GM19438 (cell line): ENCODE measurements around the gene RNF168.
A peak's percentile ranks its signal among the peaks of the same experiment; 100 is the strongest.
"Not testable (repeated sequence)": the region's sequence is repeated elsewhere in the genome, so short reads cannot be mapped to it uniquely, and the experiment has no call there.

Experiments used
- ATAC-seq: cut with Tn5 transposase; IDR thresholded peaks from one replicate; pipeline ENCODE4 v1.9.1; 2021; ENCODE audit warnings: low read depth; ENCODE audit not compliant: unreplicated experiment

The RNF168 gene, protein sequence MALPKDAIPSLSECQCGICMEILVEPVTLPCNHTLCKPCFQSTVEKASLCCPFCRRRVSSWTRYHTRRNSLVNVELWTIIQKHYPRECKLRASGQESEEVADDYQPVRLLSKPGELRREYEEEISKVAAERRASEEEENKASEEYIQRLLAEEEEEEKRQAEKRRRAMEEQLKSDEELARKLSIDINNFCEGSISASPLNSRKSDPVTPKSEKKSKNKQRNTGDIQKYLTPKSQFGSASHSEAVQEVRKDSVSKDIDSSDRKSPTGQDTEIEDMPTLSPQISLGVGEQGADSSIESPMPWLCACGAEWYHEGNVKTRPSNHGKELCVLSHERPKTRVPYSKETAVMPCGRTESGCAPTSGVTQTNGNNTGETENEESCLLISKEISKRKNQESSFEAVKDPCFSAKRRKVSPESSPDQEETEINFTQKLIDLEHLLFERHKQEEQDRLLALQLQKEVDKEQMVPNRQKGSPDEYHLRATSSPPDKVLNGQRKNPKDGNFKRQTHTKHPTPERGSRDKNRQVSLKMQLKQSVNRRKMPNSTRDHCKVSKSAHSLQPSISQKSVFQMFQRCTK

DNA sequence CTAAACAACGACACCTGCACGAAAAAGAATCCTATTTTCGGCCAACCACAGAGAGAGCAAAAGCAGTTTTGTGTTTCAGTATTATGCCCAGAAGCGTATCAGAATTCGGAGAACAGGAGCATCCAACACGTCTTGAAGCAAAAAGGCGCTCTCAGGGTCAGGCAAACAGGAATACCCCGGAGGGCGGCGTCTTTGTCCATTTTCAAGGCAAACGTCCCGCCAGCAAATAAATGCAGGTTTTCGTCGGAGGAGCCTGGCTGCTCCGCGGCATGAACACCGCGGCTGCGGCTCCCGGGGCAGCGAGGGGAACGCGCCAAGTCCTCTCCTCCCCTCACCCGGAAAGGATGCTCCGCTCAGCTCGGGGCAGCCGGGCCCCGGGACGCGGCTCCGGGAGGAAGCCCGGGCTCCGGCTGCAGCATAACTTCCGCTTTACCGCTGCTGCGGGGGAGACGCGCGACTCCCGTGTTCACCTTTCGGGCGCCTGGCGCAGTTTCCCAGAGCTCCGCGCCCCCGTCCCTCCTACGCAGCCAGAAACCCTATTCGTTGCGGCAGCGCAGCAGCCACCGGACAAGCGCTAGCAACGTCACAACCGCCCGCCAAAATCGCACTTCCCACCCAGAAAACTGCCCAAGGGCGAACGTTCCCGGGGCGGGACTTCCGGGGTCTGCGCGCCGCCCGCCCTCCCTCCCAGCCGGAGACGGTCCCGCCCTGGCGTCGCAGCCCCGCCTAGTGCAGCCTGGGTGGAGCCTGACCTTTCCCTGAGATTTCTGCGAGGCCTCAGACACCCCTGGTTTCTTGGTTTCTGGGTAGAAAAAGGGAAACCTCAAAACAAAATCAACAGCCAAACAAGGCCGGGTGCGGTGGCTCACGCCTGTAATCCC lies at the start of gene RNF168:
RNF168 (minus strand) TSS at position 573 of the 881 bp plus-strand sequence. CDS start 595 bp downstream, outside the sequence.
- ATAC-seq, result peak; percentile 83

DNA sequence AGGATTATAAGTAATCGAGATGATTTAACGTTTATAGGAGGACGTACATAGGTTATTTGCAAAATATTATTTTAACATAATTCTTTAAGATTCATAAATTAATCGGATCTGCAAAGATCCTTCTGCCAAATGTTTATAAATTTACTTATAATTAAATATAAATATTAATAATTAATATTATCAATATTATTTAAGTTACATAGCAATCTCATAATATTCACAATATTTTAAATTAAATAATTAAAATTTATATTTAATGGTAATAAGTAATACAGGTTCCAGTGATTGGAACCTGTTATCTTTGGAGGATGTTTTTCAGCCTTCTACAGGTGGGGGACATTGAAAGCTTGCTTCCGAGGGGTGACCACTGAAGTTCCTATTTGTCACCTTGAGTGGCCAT lies 48.7 kb upstream of the RNF168 start:
- ATAC-seq, result no peak

DNA sequence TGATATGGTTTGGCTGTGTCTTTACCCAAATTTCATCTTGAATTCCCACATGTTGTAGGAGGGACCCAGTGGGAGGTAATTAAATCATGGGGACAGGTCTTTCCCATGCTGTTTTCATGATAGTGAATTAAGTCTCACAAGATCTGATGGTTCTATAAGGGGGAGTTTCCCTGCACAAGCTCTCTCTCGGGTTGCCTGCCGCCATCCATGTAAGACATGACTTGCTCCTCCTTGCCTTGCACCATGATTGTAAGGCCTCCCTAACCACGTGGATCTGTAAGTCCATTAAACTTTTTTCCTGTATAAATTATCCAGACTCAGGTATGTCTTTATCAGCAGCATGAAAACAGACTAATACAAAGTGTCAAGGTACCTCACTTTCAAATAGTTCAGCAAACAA lies 46.6 kb upstream of the RNF168 start:
- ATAC-seq, result not testable (repeated sequence)

DNA sequence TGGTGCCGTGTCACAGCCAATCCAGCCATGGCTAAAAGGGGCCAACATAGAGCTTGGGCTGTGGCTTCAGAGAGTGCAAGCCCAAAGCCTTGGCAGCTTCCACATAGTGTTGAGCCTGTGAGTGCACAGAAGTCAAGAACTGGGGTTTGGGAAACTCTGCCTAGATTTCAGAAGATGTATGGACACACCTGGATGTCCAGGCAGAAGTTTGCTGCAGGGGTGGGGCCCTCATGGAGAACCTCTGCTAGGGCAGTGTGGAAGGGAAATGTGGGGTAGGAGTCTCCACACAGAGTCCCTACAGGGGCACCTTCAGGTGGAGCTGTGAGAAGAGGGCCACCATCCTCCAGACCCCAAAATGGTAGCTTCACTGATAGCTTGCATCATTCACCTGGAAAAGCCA lies 45.7 kb upstream of the RNF168 start:
- ATAC-seq, result not testable (repeated sequence)

DNA sequence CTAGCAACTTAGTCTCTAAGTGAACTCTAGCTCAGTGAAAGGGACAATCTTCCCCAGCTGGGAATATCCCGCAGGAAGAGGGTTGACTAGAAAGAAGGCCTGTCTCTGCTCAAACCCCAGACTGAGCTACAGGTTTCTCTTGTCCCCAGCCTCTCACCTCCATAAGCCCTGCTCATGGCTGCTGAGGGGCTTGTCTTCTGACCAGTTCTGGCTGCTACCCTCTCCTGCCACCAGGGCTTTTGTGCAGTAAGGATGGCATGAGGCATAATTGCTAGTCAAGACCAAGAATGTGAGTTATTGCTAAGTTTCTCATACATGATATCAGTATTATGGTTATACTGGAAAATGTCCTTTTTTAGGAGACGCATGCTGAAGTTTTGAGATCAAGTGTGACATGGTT lies 43.5 kb upstream of the RNF168 start:
- no peak for ATAC-seq

DNA sequence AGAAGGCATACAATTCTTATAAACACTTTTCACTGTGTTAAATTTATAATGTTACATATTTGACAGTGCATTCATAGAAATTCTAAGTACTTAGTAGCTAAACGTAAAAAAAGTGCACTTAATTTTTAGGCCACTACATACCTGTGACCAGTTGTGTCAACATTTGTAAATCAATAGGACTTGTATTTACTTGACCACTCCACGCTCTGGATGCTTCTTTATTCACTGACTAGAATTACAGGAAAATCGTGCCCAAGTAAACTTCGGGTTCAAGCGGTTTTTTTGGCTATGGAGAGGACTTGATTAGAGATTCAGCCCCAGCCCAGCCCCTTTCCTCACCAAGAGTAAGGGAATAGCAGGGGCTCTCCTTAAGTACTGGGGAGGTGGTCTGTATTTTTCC lies 43.0 kb upstream of the RNF168 start:
- no peak for ATAC-seq

DNA sequence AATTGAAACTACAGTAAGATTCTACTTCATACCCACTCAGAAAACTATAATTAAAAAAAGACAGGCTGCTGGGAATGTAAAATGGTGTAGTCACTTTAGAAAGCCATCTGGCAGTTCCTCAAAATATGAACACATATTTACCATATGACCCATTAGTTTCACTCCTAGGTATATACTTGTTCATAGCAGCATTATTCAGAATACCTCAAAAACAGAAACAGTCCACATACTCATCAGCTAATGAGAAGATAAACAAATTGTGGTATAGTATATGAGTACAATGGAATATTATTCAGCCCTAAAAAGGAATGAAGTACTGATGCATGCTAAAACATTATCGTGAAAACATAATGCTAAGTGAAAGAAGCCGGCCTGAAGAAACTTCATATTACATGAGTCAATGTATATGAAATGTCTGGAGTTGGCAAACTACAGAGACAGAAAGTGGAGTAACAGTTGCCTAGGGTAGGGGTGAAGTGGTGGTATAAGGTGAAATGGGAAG lies 41.0 kb upstream of the RNF168 start:
- no peak for ATAC-seq

DNA sequence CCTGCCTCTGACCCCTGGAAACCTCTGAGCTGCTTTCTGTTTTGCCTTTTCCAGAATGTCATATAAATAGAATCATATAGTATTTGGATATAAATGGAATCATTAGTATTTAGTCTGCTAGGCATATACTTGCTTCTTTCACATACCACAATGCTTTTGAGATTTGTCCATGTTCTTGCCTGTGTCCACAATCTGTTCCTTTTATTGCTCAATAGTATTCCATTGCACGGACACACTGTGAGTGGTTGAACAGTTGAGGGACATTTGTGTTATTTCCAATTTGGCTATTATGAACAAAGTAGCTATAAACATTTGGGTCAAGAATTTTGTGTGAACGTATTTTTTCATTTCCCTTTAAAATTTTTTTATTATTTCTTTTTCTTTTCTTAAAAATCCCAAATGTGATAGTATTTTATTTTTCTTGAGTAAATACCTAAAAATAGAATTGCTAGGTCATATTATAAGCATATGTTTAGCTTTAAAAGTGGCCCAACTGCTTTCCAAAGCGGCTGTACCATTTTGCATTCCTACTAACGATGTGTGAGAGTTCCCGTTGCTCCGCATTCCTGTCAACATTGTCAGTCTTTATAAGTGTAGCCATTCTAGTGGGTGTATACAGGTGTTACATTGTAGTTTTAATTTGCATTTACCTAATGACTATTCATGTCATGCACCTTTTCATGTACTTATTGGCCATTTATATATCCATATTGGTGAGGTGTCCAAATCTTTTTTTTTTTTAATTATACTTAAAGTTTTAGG lies 38.3 kb upstream of the RNF168 start:
- ATAC-seq, result no peak

DNA sequence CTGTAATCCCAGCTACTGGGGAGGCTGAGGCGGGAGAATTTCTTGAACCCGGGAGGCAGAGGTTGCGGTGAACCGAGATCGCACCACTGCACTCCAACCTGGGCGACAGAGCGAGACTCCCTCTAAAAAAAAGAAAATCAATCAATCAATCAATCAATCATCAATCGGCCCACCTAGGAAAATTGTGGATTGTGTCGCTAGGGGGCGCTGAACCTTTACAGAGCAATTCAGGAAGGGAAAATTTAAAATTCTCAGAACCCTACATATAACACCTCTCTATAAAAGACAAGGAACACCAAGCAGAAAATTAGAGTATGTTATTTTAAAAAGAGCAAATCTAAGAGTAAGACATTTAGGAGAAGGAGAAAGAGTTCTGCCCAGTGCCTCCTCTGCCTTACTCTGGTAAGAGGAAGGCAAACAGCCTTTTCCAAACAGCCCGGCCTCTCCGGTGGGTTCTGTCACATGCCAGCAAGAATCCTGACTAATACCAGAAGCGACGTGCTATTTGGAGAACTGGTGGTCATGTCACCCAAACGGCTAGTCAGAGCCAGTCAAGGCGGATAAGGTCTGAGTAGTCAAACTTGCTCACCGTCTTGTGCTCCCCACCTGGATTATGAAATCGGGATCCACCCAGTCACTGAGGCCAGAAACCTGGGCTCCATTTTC lies 33.9 kb upstream of the RNF168 start:
- ATAC-seq, result no peak

DNA sequence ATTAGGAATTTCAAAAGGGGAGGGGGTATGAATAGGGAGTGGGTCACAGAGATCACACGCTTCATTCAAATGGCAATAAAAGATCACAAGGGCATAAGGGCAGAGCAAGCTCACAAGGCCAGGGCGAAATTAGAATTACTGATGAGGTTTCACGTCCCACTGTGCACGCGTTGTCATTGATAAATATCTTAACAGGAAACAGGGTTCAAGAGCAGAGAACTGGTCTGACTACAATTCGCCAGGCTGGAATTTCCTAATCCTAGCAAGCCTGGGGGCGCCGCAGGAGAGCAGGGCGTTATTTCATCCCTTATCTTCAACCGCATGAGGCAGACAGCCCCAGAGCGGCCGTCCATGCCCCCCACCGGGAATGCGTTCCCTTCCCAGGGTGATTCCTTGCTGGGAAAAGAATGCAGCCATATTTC lies 29.7 kb upstream of the RNF168 start:
- ATAC-seq, result no peak

DNA sequence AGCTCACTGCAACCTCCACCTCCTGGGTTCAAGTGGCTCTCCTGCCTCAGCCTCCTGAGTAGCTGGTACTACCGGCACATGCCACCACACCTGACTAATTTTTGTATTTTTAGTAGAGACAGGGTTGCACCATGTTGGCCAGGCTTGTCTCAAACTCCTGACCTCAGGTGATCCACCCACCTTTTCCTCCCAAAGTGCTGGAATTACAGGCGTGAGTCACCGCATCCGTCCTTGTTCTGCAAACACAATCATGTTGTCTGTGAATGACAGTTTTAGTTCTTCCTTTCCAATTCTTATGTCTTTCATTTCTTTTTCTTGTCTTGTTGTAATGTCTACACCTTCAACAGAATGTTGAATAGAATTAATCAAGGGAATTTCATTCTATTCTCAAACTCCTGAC lies 27.9 kb upstream of the RNF168 start:
- no peak for ATAC-seq

DNA sequence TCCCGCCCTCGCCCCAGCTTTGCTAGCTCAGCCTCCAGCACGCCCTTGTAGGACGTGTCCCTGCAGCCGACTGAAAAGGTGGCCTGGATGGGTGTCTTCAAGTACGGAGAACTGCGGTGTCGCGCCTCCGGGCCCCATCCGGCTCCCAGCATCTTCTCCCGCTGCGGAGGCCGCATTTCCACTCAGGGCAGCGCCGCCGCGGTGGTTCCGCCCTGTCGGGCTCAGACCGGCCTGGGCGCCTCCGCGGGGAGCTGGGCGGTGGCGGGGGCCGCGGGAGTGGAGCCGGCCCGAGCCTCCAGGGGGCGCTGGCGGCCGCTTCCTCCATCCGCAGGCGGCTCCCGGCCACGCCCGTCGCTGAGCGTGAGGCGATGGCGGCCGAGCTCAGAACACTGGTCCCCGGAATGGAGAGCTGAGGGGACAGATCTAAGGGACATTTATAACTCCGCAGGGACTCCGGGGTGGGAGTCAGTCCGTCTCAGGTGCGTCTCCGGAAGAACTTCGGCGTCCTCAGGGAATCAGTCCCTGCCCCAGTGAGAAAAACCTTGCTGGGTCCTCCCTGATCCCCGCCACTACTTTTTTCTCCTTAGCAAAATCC lies 25.2 kb upstream of the RNF168 start:
- peak; percentile 61 for ATAC-seq

DNA sequence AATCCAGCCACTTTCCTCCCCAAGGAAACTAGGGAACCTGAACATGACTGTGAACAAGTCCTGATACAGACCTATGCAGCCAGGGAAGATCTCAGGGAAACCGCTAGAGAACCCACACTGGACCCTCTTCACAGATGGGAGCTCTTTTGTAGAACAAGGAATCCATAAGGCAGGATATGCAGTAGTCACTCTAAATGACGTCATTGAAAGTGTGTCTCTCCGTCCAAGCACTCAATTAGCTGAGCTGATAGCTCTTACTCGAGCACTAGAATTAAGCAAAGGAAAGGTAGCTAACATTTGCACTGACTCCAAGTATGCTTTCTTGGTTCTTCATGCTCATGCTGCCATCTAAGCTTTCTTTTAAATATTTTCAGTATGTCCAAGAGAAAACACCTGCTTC lies 21.6 kb upstream of the RNF168 start:
- ATAC-seq, result no peak

DNA sequence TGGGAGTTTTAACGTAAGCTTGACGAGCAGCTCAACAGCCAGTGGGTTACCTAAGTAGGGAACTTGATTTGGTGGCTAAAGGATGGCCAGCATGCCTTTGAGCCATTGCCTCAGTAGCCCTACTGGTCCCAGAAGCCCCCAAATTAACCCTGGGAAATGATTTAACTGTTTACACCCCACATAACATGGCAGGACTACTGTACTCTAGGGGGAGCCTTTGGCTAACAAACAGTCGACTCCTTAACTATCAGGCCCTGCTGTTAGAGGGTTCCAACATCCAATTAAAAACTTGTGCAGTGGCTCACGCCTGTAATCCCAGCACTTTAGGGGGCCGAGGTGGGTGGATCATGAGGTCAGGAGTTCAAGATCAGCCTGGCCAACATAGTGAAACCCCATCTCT lies 21.0 kb upstream of the RNF168 start:
- no peak for ATAC-seq

DNA sequence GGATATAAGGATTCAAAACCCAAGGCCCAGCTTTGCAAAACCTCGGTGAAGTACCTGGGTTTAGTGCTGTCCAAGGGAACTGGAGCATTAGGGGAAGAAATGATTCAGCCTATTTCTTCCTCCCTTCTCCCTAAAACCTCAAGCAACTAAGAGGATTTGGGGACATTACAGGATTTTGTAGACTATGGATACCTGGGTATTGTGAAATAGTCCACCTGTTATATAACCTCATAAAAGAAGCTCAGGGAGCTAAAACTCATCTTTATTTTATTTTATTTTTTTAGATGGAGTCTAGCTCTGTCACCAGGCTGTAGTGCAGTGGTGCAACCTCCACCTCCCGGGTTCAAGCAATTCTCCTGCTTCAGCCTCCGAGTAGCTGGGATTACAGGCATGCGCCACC lies 20.3 kb upstream of the RNF168 start:
- no peak for ATAC-seq

DNA sequence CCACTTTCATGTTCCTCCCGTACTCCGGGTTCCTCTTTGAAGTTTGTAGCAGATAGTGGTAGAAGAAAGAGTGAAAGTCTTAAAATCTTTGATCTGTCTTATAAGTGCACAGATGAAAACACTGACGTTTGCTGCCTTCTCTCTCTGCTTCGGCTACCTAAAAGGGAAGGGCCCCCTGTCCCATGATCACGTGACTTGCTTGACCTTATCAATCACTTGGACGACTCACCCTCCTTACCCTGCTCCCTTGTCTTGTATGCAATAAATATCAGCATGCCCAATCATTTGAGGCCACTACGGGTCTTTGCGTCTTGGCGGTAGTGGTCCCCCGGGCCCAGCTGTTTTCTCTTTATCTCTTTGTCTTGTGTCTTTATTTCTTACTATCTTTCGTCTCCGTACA lies 17.7 kb upstream of the RNF168 start:
- ATAC-seq, result not testable (repeated sequence)

DNA sequence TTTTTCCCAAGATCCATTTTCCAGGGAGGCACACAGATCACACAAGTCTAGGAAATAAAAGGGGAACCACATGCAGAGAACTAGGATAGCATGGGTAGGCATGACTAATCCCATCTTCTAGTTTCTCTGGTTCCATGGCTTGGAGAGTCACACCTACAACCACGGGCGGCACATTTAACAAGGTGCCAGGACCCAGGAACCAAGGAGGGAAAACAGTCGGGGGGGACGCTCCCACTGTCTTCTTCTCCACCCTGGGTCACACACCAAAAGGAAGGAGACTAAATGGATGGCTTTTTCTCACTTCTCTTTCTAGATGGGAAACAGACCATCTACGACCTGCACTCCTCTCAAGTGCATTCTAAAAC lies 16.1 kb upstream of the RNF168 start:
- ATAC-seq, result no peak

DNA sequence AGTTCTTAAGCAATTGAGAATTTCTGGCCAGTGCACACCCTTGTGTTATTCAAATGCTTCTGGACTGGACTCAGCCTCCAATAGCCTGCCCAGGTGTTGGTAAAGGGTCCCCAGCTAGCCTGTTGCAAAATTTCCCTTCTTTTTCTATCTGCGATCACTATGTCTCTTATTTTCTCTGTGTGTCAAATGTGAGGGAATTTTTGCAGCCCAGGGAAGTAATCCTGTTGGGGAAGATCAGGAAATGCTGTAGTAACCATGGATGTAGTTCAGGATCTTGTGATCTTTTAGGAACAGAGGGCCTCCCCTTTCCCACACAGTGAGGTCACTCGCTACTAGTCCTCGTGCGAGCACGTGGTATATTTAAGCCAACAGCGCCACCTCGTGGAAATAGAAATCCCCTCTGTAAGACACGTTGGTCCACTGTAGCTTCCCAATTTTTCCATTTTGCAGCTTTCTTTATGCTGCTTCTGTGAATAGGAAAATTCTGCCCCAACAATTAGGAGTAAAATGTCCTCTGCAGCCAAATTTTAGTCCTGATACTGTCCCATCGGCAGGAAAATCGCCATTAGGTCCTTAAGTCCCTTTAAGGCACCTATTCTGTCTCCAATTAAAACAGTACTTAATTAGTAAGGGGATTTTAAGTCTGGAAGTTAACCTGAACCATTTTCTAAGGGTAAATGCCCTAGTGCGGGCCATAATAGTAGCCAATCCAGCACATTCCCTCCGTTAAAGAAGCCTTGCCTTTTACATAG lies 15.6 kb upstream of the RNF168 start:
- ATAC-seq, result no peak

DNA sequence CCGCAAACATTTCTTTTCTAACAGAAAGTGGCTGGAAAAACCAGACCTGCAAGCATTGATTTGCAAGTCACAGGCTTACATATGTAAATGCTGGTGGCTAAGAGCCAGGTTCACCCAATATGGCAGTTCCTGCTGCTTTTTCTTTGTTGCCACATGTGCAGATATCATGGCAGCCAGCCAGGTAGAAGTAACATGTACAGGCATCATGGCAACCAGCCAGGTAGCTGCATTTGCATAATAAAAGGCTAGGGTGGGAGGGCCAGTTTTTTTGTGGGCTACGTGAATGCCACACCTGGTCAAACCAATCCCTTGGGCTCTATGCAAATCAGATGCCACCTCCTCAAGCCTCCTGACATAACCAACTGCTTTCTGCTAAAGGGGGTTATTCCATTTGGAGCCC lies 14.4 kb upstream of the RNF168 start:
- ATAC-seq, result no peak
